ENCODE data around the gene HSPA12B.

Gene HSPA12B

GRCh38 chr20:3704087-3704486, 28.4 kb upstream of the HSPA12B start:
- DNase-seq (ENCODE audit: low spot score) = no peak

DNA sequence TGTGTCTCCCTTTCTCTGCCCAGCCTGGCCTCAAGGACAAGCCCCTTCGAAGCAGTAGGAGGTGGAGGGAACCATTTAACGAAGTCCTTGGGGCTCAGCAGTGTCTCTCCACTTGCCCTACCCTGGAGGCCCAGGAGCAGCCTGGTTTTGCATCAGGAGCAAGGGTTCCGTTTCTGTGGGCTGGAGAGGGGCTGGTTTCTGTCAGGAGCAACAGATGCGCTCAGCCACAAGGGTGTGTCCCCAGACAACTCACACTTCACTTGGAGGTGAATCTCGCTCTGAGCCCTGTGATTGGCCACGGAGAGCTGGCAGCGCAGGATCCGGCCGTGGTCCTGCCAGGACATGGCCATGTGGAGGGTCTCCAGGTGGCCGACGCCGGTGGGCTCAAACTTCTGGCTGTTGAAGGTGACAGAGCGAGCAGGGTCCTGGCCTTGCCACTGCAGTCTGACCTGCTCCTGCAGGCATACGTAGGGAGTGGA, 27.0 kb upstream of the HSPA12B start:
- DNase-seq (ENCODE audit: low spot score) = no peak

DNA sequence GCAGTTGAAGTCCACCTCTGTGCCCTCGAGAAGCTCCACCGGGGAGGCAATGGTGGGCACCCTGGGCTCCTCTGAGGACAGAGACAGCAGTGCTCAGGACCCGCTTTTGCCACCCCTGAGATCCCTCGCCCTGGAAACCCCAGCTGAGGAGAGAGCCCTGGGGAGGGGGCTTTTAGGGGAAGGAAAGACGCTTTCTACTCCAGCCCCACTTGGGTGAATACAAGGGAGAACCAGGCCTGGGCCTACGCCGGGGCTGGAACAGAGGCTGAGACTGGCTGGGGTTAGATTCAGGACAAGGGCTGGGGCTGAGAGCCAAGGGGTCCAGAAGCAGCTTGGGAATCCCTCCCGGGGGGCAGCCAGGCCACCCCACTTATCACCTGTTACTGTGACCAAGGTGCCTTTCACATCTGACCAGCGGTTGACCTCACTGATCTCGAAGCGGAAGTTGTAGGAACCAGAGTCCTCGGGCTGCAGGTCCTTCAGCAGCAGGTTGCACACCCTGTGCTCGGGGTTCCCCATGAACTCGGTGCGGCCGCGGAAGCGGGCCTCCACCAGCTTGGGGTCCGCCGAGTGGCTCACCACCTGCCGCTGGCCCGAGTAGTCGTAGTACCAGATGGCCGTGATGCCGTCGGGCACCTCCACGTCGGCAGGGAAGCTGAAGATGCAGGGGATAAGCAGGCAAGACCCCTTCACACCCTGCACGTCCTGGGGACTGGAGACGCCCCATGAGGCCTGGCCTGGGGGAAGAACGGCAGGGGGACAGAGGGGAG, 26.3 kb upstream of the HSPA12B start:
- DNase-seq (ENCODE audit: low spot score) = no peak

GRCh38 chr20:3706774-3707507, 25.5 kb upstream of the HSPA12B start:
- DNase-seq (ENCODE audit: low spot score) = no peak

DNA sequence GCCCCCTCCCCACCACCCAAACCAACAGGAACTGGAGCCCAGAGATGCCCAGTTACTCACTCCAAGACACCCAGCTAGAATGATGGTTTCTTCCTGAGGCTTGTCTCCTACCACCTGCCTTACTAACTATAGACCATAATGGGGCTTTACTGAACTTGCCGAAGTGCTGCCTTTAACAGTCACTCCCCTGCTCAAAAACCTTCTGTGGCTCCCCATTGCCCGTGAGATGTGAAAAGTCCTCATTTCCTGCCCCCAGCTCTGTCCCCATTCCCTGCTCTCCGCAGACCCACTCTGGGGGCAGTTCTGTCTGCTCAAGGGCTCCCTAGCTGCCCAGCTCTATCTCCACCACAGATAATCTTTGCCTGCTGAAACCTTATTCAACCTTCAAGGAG, 25.0 kb upstream of the HSPA12B start:
- DNase-seq (ENCODE audit: low spot score) = no peak

GRCh38 chr20:3710011-3710466, 22.4 kb upstream of the HSPA12B start:
- DNase-seq (ENCODE audit: low spot score) = no peak

- peak; percentile 97 for DNase-seq (ENCODE audit: low spot score)
These were observed 21.6 kb upstream of the HSPA12B start for GRCh38 chr20:3710703-3711483.

DNA sequence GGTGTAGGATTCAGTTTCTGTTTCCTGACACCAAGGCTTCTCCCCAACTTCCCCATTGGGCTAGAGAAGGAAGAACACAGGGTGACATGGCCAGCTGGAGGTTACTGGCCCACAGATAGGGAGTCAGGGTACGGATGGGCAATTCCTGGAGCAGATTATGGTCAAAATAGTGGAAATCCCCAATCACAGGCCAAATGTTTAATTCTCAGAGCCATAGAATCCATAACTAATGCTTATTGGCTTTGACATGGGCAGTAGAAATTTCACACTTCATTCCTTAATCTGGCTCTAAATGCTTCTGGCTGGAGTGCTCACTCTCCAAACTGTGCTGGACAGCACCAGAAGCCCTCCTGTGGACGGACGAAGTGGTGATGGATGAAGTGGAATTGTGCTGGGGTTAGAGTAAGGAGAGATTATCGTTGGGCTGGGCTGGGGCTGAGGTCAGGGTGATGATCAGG, 21.0 kb upstream of the HSPA12B start:
- DNase-seq (ENCODE audit: low spot score) = no peak

GRCh38 chr20:3712279-3712873, 20.1 kb upstream of the HSPA12B start, which contains the start of gene SIGLEC1:
SIGLEC1 (minus strand) TSS chr20:3712600; CDS start chr20:3707128, 5,472 bp downstream.
- DNase-seq (ENCODE audit: low spot score) = no peak

DNA sequence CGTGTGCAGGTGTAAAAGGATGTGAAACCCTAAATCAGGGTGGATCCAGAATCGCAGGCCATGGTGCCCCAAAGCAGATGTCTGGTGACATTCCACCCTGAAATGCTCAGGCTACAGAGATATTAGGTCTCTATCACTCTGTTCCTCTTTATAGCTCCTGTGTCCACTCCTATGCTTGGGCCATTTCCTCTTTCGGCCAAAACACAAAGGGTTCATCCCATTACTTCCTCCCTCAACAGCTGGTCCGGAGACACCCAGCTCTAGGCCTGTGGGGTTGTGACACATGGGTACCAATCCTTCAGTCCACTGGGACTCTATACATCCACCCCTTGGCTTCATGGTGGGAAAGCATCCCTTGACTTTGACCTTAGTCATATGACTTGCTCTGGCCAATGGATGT, 18.4 kb upstream of the HSPA12B start:
- no peak for DNase-seq (ENCODE audit: low spot score)

DNA sequence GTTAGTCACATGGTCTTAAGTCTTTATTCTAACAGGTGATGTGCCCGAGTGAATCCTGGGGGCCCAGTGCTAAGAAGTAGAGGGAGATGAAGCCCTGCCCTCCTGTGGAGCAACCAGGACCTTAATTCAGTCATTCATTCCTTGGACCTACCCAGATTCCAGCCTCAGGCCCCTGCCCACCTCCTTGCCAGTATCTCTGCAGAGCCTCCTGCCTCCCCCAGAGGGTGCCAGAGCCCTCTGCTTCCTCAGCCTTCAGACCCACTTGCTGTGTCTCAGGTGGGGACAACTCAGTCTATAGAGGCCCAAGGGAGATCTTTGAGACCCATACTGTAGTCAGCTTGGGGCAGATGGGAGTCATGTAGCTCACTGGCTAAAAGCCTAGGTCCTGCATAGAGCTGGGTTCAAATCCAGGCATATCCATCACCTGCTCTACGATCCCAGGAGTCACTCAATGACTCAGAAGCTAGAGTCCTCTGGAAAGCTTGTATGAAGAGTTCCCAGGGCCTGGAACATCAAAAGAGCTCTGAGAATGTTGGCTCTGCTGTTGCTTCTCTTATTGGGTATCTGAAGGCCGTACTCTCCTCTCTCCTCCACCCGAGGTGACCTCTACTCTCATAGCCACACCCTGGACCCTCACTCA, 16.2 kb upstream of the HSPA12B start:
- DNase-seq (ENCODE audit: low spot score) = peak; percentile 77

GRCh38 chr20:3719046-3719445, 13.4 kb upstream of the HSPA12B start:
- DNase-seq (ENCODE audit: low spot score) = no peak

DNA sequence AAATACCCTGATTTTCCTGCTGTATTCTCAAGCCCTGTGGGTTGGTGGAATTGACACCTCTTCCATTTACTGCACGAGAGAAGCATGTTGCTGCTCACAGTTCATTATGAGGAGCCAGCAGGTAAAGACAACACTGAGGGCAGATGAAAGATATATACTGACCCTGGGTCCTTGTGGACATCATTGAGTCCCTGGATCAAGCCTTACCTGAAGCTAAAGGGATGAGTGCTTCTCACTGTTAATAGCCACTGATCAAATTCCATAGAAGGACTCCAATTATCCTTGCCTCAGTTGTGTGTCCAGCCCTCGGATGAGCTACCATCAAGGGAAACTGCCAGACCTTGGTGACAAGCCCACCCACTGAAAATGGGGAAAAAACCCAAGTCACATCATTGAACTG, 12.4 kb upstream of the HSPA12B start:
- no peak for DNase-seq (ENCODE audit: low spot score)

- DNase-seq (ENCODE audit: low spot score) = no peak
These were observed 11.9 kb upstream of the HSPA12B start for GRCh38 chr20:3720626-3721025.

- no peak for DNase-seq (ENCODE audit: low spot score)
These were observed 10.6 kb upstream of the HSPA12B start for GRCh38 chr20:3721912-3722311.

- DNase-seq (ENCODE audit: low spot score) = no peak
These were observed 9.2 kb upstream of the HSPA12B start for GRCh38 chr20:3723284-3723683.

GRCh38 chr20:3724356-3724755, 8.1 kb upstream of the HSPA12B start:
- DNase-seq (ENCODE audit: low spot score) = no peak

GRCh38 chr20:3727401-3728021, 5.0 kb upstream of the HSPA12B start:
- no peak for DNase-seq (ENCODE audit: low spot score)

DNA sequence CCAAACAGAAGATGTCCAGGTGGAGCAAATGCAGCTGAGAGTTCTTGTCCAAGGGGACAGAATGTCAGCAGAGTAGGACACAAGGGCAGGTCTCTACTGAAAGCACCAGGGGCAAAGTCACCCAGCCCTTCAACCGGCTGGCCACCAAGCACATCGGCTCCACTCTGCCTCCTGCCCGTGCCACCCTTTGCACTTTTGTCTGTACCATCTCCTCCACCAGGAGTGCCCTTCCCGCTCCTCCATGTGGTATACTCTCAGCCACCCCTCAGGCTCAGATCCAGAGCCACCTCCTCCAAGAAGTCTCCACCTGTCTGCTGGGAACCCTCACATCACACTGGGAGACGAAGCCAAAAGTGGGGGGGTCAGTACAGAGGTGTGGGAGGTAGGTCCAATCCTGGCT, 4.1 kb upstream of the HSPA12B start:
- no peak for DNase-seq (ENCODE audit: low spot score)

- DNase-seq (ENCODE audit: low spot score) = no peak
These were observed 3.6 kb upstream of the HSPA12B start for GRCh38 chr20:3728876-3729275.

DNA sequence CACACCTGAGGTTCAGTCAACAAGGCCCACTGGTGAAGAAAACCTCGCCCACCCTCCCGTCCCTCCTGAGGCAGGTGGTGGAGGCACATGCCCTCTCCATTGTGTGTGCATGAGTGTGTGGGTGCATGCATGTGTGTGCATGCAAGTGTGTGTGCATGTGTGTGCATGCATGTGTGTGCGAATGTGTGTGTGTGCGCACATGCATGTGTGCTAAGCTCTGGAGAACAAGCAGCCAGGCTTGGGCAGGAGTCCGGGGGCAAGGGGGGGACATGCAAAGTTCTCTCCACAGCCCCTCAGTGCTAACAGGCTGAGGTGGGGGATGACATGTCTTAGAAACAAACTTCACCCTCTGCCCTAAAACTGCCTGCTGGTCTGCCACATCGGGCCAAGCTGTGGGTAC, 3.1 kb upstream of the HSPA12B start:
- DNase-seq (ENCODE audit: low spot score) = no peak
